ENCODE data around the gene KRT6B.
A peak's percentile ranks its signal among the peaks of the same experiment; 100 is the strongest.

Gene KRT6B

DNA sequence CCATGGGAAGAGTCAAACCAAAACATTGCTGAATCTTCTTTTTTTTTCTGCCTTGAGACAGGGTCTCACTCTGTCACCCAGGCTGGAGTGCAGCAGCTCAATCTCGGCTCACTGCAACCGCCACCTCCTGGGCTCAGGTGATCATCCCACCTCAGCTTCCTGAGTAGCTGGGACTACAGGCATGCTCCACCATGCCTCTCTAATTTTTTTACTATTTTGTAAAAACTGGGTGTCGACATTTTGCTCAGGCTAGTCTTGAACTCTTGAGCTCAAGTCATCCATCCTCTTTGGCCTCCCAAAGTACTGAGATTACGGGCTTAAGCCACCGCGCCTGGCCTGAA lies 16.3 kb downstream of the KRT6B start:
- H3K36me3 ChIP-seq (ENCODE audit: control insufficient read depth in 2 of 2, insufficient read depth in 1 of 2, low read length in 2 of 2) = no peaks in the 10 kb centered on the region
- ChIA-PET POLR2A (no interaction called here), CTCF (interaction anchor here (0.7 kb wide), 1 partner anchor 435 kb away, joined by 4 read pairs; no protein-coding TSS in a partner anchor)
- no peak overlapping the region for H3K27ac ChIP-seq (ENCODE audit: extremely low read depth, low read depth, low read length)
- H3K4me1 ChIP-seq (ENCODE audit: control insufficient read depth, insufficient read depth, low read length) = no peaks in the 10 kb centered on the region
- no peak overlapping the region for H3K4me3 ChIP-seq (ENCODE audit: low read depth, low read length)
- TF ChIP-seq, protein P1, sequence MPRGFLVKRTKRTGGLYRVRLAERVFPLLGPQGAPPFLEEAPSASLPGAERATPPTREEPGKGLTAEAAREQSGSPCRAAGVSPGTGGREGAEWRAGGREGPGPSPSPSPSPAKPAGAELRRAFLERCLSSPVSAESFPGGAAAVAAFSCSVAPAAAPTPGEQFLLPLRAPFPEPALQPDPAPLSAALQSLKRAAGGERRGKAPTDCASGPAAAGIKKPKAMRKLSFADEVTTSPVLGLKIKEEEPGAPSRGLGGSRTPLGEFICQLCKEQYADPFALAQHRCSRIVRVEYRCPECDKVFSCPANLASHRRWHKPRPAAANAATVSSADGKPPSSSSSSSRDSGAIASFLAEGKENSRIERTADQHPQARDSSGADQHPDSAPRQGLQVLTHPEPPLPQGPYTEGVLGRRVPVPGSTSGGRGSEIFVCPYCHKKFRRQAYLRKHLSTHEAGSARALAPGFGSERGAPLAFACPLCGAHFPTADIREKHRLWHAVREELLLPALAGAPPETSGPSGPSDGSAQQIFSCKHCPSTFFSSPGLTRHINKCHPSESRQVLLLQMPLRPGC (tag by site-specific recombination; IDR thresholded peaks at IDR 0.05) = no peak
- TF ChIP-seq GLI2 (tag by site-specific recombination; IDR thresholded peaks at IDR 0.05; ENCODE audit: borderline replicate concordance, low read depth) (no peak), KLF9 (tag by site-specific recombination; IDR thresholded peaks at IDR 0.05; ENCODE audit: low read depth) (no peak)
- H3K9me3 ChIP-seq (ENCODE audit: control insufficient read depth, insufficient read depth, low read depth, low read length) = no peaks in the 10 kb centered on the region

DNA sequence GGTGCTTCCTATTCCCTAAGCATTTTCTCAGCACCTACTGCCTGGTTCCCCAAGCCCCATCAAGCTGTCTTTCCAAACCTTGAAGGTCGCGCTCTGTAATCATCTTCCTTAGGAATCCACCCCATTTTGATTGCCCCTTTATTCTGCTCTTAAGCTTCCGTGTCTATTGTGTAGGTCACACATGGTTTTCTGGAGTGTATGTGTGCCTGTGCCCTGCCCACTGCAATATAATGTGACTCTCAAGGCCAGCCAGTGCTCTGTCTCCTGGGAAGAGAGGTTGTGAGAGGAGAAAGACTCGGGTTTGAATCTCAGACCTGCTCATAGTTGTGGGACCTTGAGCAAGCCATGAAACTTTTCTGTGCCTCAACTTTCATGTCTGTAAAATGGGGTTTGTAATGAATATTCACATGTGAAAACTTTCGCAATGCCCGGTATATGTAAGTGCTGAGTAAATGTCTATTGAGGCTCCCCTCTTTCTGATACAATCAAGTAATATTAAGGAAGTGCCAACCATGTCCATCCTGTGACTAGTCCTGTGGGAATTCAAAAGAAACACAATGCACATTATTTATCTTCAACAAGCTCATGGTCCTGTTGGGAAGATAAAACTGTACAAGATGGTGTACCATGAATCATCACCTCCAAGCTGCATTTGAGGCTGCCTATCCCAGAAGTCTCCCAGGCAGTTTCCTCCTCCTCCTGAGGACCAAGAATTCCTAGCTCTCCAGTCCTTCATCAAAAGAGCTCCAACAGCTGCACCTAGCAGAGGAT lies 17.0 kb downstream of the KRT6B start:
- Histone ChIP-seq H3K9me3 (ENCODE audit: control insufficient read depth, insufficient read depth, low read depth, low read length) (no peaks in the 10 kb centered on the region), H3K4me1 (ENCODE audit: control insufficient read depth, insufficient read depth, low read length) (no peaks in the 10 kb centered on the region), H3K36me3 (ENCODE audit: control insufficient read depth in 2 of 2, insufficient read depth in 1 of 2, low read length in 2 of 2) (no peaks in the 10 kb centered on the region), H3K4me3 (ENCODE audit: low read depth, low read length) (no peak overlapping the region), H3K27ac (ENCODE audit: extremely low read depth, low read depth, low read length) (no peak overlapping the region)
- TF ChIP-seq ZNF350 (tag by site-specific recombination; IDR thresholded peaks at IDR 0.05) = no peak
- TF ChIP-seq ZNF521 (tag by site-specific recombination; IDR thresholded peaks at IDR 0.05) = no peak
- TF ChIP-seq ZNF785 (tag by site-specific recombination; IDR thresholded peaks at IDR 0.05) = no peak
- TF ChIP-seq ZNF366 (tag by site-specific recombination; conservative IDR thresholded peaks at IDR 0.05) = peak; percentile 50
- TF ChIP-seq, protein P2, sequence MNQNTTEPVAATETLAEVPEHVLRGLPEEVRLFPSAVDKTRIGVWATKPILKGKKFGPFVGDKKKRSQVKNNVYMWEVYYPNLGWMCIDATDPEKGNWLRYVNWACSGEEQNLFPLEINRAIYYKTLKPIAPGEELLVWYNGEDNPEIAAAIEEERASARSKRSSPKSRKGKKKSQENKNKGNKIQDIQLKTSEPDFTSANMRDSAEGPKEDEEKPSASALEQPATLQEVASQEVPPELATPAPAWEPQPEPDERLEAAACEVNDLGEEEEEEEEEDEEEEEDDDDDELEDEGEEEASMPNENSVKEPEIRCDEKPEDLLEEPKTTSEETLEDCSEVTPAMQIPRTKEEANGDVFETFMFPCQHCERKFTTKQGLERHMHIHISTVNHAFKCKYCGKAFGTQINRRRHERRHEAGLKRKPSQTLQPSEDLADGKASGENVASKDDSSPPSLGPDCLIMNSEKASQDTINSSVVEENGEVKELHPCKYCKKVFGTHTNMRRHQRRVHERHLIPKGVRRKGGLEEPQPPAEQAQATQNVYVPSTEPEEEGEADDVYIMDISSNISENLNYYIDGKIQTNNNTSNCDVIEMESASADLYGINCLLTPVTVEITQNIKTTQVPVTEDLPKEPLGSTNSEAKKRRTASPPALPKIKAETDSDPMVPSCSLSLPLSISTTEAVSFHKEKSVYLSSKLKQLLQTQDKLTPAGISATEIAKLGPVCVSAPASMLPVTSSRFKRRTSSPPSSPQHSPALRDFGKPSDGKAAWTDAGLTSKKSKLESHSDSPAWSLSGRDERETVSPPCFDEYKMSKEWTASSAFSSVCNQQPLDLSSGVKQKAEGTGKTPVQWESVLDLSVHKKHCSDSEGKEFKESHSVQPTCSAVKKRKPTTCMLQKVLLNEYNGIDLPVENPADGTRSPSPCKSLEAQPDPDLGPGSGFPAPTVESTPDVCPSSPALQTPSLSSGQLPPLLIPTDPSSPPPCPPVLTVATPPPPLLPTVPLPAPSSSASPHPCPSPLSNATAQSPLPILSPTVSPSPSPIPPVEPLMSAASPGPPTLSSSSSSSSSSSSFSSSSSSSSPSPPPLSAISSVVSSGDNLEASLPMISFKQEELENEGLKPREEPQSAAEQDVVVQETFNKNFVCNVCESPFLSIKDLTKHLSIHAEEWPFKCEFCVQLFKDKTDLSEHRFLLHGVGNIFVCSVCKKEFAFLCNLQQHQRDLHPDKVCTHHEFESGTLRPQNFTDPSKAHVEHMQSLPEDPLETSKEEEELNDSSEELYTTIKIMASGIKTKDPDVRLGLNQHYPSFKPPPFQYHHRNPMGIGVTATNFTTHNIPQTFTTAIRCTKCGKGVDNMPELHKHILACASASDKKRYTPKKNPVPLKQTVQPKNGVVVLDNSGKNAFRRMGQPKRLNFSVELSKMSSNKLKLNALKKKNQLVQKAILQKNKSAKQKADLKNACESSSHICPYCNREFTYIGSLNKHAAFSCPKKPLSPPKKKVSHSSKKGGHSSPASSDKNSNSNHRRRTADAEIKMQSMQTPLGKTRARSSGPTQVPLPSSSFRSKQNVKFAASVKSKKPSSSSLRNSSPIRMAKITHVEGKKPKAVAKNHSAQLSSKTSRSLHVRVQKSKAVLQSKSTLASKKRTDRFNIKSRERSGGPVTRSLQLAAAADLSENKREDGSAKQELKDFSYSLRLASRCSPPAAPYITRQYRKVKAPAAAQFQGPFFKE (tag by site-specific recombination; IDR thresholded peaks at IDR 0.05; ENCODE audit: borderline replicate concordance) = no peak
- 0 out of 2 replicates have a peak, but pooled peaks have one; percentile 12 for TF ChIP-seq ZNF24 (tag by site-specific recombination; IDR thresholded peaks at IDR 0.05)
- TF ChIP-seq SCRT1 (tag by site-specific recombination; IDR thresholded peaks at IDR 0.05; ENCODE audit: borderline replicate concordance) = no peak
- TF ChIP-seq IKZF3 (tag by site-specific recombination; IDR thresholded peaks at IDR 0.05) = no peak
- CTCF ChIA-PET = no interaction called here
- POLR2A ChIA-PET = no interaction called here

DNA sequence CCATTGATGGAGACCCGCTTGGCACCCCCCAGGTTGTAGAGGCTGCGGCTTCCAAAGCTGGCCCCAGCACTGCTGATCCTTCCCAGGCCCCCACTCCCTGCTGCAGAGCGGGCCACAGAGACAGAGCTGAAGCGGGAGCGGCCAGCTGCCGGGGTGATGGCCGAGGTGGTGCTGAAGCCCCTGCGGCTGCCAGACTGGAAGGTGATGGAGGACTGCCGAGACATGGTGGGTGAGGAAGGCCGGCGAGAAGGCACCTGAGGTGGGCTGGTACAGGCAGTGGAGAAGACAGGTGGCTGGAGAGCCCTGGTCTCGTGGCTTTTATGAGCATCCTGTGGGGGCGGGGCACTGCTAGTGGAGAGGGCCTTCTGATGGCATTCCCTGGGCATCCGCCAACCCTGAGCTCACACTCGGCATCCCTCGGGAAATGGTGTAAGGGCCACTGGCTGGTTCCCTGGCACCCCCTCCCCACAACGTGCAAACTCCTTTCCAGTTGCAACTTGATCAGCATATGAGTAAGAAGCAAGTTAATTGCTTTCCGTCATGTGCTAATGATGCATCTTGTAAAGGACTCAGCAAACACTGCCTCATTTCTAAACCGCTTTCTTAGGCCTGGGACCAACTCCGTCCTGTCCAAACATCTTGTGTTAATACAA lies 17.7 kb downstream of the KRT6B start, which contains the start of gene KRT75:
Gene KRT75, minus strand, starts transcription at position 291 of the 653 bp plus-strand sequence. Its CDS starts 67 bp downstream, at position 224.
- POLR2A ChIA-PET = no interaction called here
- CTCF ChIA-PET = no interaction called here
- no peak within 1 kb of the TSS for H3K4me3 ChIP-seq (ENCODE audit: low read depth, low read length)
- no peaks in the 10 kb centered on the region for H3K9me3 ChIP-seq (ENCODE audit: control insufficient read depth, insufficient read depth, low read depth, low read length)
- H3K4me1 ChIP-seq (ENCODE audit: control insufficient read depth, insufficient read depth, low read length) = no peaks in the 10 kb centered on the region
- H3K36me3 ChIP-seq (ENCODE audit: control insufficient read depth in 2 of 2, insufficient read depth in 1 of 2, low read length in 2 of 2) = no peaks in the 10 kb centered on the region
- no peak within 1 kb of the TSS for H3K27ac ChIP-seq (ENCODE audit: extremely low read depth, low read depth, low read length)
- no peak for TF ChIP-seq ZNF596 (tag by site-specific recombination; IDR thresholded peaks at IDR 0.05)
- TF ChIP-seq ZNF664 (tag by site-specific recombination; IDR thresholded peaks at IDR 0.05) = no peak
- no peak for TF ChIP-seq ZNF791 (tag by site-specific recombination; IDR thresholded peaks at IDR 0.05)
- TF ChIP-seq ZNF843 (tag by site-specific recombination; IDR thresholded peaks at IDR 0.05) = peak; percentile 58; the same call in 1 of the 2 replicates
- TF ChIP-seq ZNF223 (tag by site-specific recombination; IDR thresholded peaks at IDR 0.05) = no peak
- TF ChIP-seq ZNF155 (tag by site-specific recombination; IDR thresholded peaks at IDR 0.05) = no peak
- TF ChIP-seq, protein P3, sequence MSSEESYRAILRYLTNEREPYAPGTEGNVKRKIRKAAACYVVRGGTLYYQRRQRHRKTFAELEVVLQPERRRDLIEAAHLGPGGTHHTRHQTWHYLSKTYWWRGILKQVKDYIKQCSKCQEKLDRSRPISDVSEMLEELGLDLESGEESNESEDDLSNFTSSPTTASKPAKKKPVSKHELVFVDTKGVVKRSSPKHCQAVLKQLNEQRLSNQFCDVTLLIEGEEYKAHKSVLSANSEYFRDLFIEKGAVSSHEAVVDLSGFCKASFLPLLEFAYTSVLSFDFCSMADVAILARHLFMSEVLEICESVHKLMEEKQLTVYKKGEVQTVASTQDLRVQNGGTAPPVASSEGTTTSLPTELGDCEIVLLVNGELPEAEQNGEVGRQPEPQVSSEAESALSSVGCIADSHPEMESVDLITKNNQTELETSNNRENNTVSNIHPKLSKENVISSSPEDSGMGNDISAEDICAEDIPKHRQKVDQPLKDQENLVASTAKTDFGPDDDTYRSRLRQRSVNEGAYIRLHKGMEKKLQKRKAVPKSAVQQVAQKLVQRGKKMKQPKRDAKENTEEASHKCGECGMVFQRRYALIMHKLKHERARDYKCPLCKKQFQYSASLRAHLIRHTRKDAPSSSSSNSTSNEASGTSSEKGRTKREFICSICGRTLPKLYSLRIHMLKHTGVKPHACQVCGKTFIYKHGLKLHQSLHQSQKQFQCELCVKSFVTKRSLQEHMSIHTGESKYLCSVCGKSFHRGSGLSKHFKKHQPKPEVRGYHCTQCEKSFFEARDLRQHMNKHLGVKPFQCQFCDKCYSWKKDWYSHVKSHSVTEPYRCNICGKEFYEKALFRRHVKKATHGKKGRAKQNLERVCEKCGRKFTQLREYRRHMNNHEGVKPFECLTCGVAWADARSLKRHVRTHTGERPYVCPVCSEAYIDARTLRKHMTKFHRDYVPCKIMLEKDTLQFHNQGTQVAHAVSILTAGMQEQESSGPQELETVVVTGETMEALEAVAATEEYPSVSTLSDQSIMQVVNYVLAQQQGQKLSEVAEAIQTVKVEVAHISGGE (tag by site-specific recombination; conservative IDR thresholded peaks at IDR 0.05; ENCODE audit: low read depth) = no peak
- TF ChIP-seq KLF7 (tag by site-specific recombination; IDR thresholded peaks at IDR 0.05; ENCODE audit: borderline replicate concordance) = no peak

Measured in HEK293 (cell line).